Prostate gland (tissue), 2 donors: ENCODE data around the gene TMEM126B. TPM values are rescaled to one million over a fixed set of nuclear protein-coding genes. Genes with fewer than 3 reads are reported as not detected.

ENCODE experiments used
- DNase-seq: peaks from one replicate; pipeline ENCODE4 v3.0.0-alpha.2; 2019; ENCODE audit warnings: low spot score
- H3K27ac ChIP-seq, 2 donors: fragments of 200-600 bp; sonication (generic); 2 replicates each; pipeline ENCODE4 v1.5.1; 2017 to 2019
- H3K27me3 ChIP-seq: fragments of 200-600 bp; sonication (generic); replicated peaks from 2 replicates; pipeline ENCODE4 v1.5.1; 2019; ENCODE audit not compliant: insufficient read depth
- H3K36me3 ChIP-seq, 2 donors: fragments of 200-600 bp; sonication (generic); 1 replicate in 1 of 2; 2 replicates in 1 of 2; pipeline versions ENCODE4 v1.5.1 to v1.8.1; 2017 to 2019
- H3K4me1 ChIP-seq: fragments of 200-600 bp; sonication (generic); replicated peaks from 2 replicates; pipeline ENCODE4 v1.5.1; 2019
- H3K4me3 ChIP-seq, 2 donors: fragments of 200-600 bp; sonication (generic); 2 replicates each; pipeline ENCODE4 v1.5.1; 2017 to 2019
- H3K9me3 ChIP-seq: fragments of 200-600 bp; sonication (generic); 2 replicates; pipeline ENCODE4 v1.5.1; 2017
- CTCF ChIP-seq, 4 experiments: fragments of 200-600 bp in 2 of 4; fragments of 450-650 bp in 2 of 4; sonication (generic) in 2 of 4; IDR thresholded peaks; 1 replicate in 3 of 4; 2 replicates in 1 of 4; pipeline ENCODE4 v1.5.1; 2016 to 2019; ENCODE audit warnings: antibody characterized with exemption in 4 of 4, mild to moderate bottlenecking in 2 of 4, moderate library complexity in 2 of 4
- POLR2A ChIP-seq: fragments of 450-650 bp; IDR thresholded peaks from one replicate; pipeline ENCODE4 v1.6.1; 2016; ENCODE audit warnings: antibody characterized with exemption, mild to moderate bottlenecking
- POLR2AphosphoS5 ChIP-seq: sonication (generic); formaldehyde crosslinking; IDR thresholded peaks from one replicate; pipeline ENCODE4 v1.6.1; 2017; ENCODE audit warnings: antibody characterized with exemption
- whole genome bisulfite sequencing: methylation state at CpG from one replicate; pipeline ENCODE4 v1.1.5; 2018; 5-methylcytosine and 5-hydroxymethylcytosine counted together
- intact Hi-C: fragments of 100-400 bp; cut with DNase I; formaldehyde crosslinking; loops from one replicate; pipeline ENCODE4 v1.14.2; 2022
- total RNA-seq, 2 donors: library from RNA; depleted of rRNA; stranded (reverse); fragments of >200 nt; gene quantifications; one replicate each; pipeline ENCODE4 v1.1.0, GENCODE V29; 2016

TMEM126B gene
- total RNA-seq, 2 donors from 2014 or later = 30.0 to 38.3 TPM

GRCh38 chr11:85628771-85629341 lies 463 bp downstream of the TMEM126B start:
- TF ChIP-seq POLR2A = no peak
- no peak for TF ChIP-seq POLR2AphosphoS5
- no peak for TF ChIP-seq CTCF (IDR thresholded peaks at IDR 0.05)
- peak overlapping the region; percentile 89 to 92 for H3K27ac ChIP-seq
- no peaks in the 10 kb centered on the region for H3K36me3 ChIP-seq
- no peak for DNase-seq
- H3K9me3 ChIP-seq = no peaks in the 10 kb centered on the region
- 1% methylated on average over 13 of the region's 13 CpGs for WGBS
- H3K27me3 ChIP-seq = no peaks in the 10 kb centered on the region
- H3K4me3 ChIP-seq = peak overlapping the region; percentile 59 to 66
- no peaks in the 10 kb centered on the region for H3K4me1 ChIP-seq
- intact Hi-C loops = loop anchor here (2.0 to 5.0 kb wide), 3 partner anchors 18 to 58 kb away; partner anchors contain the start of genes CCDC89, CREBZF and TMEM126A

DNA sequence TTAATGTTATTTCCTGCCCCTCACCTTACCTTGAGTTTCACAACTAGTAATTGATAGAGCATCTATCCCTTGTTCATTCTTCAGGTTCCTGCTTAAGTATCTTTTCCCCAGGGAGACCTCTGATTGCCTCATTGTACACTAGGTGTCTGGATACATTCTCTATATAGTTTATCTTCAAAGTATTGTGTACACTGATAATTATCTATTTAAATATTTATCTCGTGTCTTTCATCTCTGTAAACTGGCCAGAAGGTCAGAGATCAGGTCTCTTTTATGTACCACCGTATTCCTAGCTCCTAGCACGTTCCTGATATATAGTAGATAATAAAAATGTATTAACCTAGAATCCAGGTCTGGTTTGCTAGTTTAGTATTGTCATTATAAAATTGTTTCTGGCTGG lies 6.4 kb downstream of the TMEM126B start:
- H3K27ac ChIP-seq = no peak overlapping the region
- peaks cover 0 to 4% of the 10 kb centered on the region in 2 donors for H3K36me3 ChIP-seq
- DNase-seq = no peak
- TF ChIP-seq POLR2AphosphoS5 = no peak
- TF ChIP-seq POLR2A = no peak
- no peak for TF ChIP-seq CTCF (IDR thresholded peaks at IDR 0.05)
- no peaks in the 10 kb centered on the region for H3K27me3 ChIP-seq
- H3K4me1 ChIP-seq = no peaks in the 10 kb centered on the region
- 74% methylated on average over 3 of the region's 3 CpGs for WGBS
- no peaks in the 10 kb centered on the region for H3K9me3 ChIP-seq
- intact Hi-C loops = no loop called here
- H3K4me3 ChIP-seq = no peak overlapping the region

GRCh38 chr11:85643191-85643614 lies 14.8 kb downstream of the TMEM126B start:
- no peak for TF ChIP-seq CTCF (IDR thresholded peaks at IDR 0.05)
- no peak for TF ChIP-seq POLR2AphosphoS5
- Histone ChIP-seq H3K4me3 (no peak overlapping the region), H3K36me3 (no peaks in the 10 kb centered on the region), H3K9me3 (no peaks in the 10 kb centered on the region), H3K27ac (no peak overlapping the region), H3K4me1 (peaks cover 4% of the 10 kb centered on the region), H3K27me3 (no peaks in the 10 kb centered on the region)
- intact Hi-C loops = no loop called here
- no peak for DNase-seq
- 18% methylated on average over 2 of the region's 2 CpGs for WGBS

DNA sequence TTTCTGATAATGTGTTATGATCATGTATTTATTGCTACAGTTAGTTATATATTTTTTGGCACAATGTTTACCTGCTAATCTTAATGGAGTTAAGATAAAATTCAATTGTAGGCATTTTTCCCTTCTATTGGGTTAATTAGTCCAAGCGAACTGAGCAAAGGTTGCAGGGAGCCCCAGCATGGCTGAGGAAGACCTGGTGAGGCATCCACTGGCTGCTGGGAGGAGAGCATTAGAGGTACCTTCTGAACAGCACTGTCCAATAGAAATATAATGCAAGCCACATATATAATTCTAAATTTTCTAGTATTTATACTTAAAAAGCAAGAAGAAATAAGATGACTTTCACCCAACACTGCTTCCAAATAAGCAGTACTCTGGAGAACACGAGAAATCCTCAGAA lies 18.7 kb downstream of the TMEM126B start:
- Histone ChIP-seq H3K4me1 (peaks cover 4% of the 10 kb centered on the region), H3K36me3 (no peaks in the 10 kb centered on the region), H3K4me3 (peak overlapping the region; percentile 47 to 49), H3K27ac (peak overlapping the region; percentile 75 to 76), H3K9me3 (no peaks in the 10 kb centered on the region), H3K27me3 (no peaks in the 10 kb centered on the region)
- intact Hi-C loops = loop anchor here (2.0 kb wide), 1 partner anchor 18 kb away; the partner anchor contains the start of gene TMEM126B
- TF ChIP-seq CTCF (IDR thresholded peaks at IDR 0.05) (no peak), POLR2AphosphoS5 (no peak)
- no peak for DNase-seq
- 26% methylated on average over 2 of the region's 2 CpGs for WGBS

GRCh38 chr11:85647604-85648299 lies 19.4 kb downstream of the TMEM126B start, which contains the start of gene TMEM126A:
TSS of gene TMEM126A (plus strand) at chr11:85647967. CDS start at chr11:85650256, 2,289 bp downstream.
- Histone ChIP-seq H3K4me1 (peaks cover 4% of the 10 kb centered on the region), H3K36me3 (no peaks in the 10 kb centered on the region), H3K27ac (peak within 1 kb of the TSS; percentile 75 to 76), H3K27me3 (no peaks in the 10 kb centered on the region), H3K9me3 (no peaks in the 10 kb centered on the region), H3K4me3 (peak within 1 kb of the TSS; percentile 47 to 49)
- WGBS = under 1% methylated on average over 33 of the region's 33 CpGs
- intact Hi-C loops = loop anchor here (2.0 kb wide), 1 partner anchor 19 kb away; the partner anchor contains the start of gene TMEM126B
- TF ChIP-seq CTCF (IDR thresholded peaks at IDR 0.05) = peak in 2 of 4 experiments; percentile 14 to 23
- TF ChIP-seq POLR2A = peak; percentile 79
- peak; percentile 93 for TF ChIP-seq POLR2AphosphoS5
- DNase-seq = peak; percentile 86
